Fibroblast of skin of left quadriceps (primary cell): ENCODE data around the gene KIAA1217.

Experiments
- DNase-seq, 2 experiments: peaks; one replicate each; pipeline ENCODE4 v3.0.0-alpha.2; 2013; ENCODE audit warnings: low read depth in 2 of 2

KIAA1217 gene

GRCh38 chr10:24596217-24596930 lies 387.4 kb downstream of the KIAA1217 start:
- DNase-seq: no peak

GRCh38 chr10:24597426-24597825 lies 388.5 kb downstream of the KIAA1217 start:
- DNase-seq: peak; percentile 54 to 64
